Stimulated activated CD4-positive, alpha-beta T cell treated with anti-CD3 and anti-CD28 coated beads, Interleukin-1b, Interleukin-23, amount 100 ng/mL, for 48 hours (primary cell): ENCODE measurements around the gene KIAA1210.

ENCODE experiments used
- DNase-seq: peaks from one replicate; pipeline ENCODE4 v3.0.0-alpha.2; 2020

KIAA1210 gene

GRCh38 chrX:119127650-119128049 is at the start of gene KIAA1210:
TSS of gene KIAA1210 (minus strand) at chrX:119127812. CDS start at chrX:119123642, 4,170 bp downstream.
- DNase-seq = no peak

- no peak for DNase-seq
These were observed 49.7 kb upstream of the KIAA1210 start for GRCh38 chrX:119177278-119177677.

- no peak for DNase-seq
These were observed 47.3 kb upstream of the KIAA1210 start for GRCh38 chrX:119174900-119175299.

GRCh38 chrX:119168104-119168503 is 40.5 kb upstream of the KIAA1210 start:
- DNase-seq = no peak

GRCh38 chrX:119158226-119158625 is 30.6 kb upstream of the KIAA1210 start:
- DNase-seq = no peak

- DNase-seq = no peak
These were observed 28.6 kb upstream of the KIAA1210 start for GRCh38 chrX:119156241-119156640.

- DNase-seq = no peak
These were observed 27.9 kb upstream of the KIAA1210 start for GRCh38 chrX:119155416-119156035.

- DNase-seq = no peak
These were observed 23.4 kb upstream of the KIAA1210 start for GRCh38 chrX:119151051-119151380.

GRCh38 chrX:119150163-119151050 is 22.8 kb upstream of the KIAA1210 start:
- no peak for DNase-seq

GRCh38 chrX:119147486-119147885 is 19.9 kb upstream of the KIAA1210 start:
- no peak for DNase-seq

GRCh38 chrX:119145241-119145653 is 17.6 kb upstream of the KIAA1210 start:
- no peak for DNase-seq

- no peak for DNase-seq
These were observed 6.9 kb upstream of the KIAA1210 start for GRCh38 chrX:119134466-119134865.

GRCh38 chrX:119132961-119133360 is 5.3 kb upstream of the KIAA1210 start:
- DNase-seq = no peak

- no peak for DNase-seq
These were observed 4.7 kb upstream of the KIAA1210 start for GRCh38 chrX:119132316-119132715.

- no peak for DNase-seq
These were observed 3.3 kb upstream of the KIAA1210 start for GRCh38 chrX:119130911-119131310.

GRCh38 chrX:119121341-119121740 is 6.3 kb downstream of the KIAA1210 start:
- no peak for DNase-seq

- DNase-seq = peak; percentile 36
These were observed 8.7 kb downstream of the KIAA1210 start for GRCh38 chrX:119118780-119119395.

GRCh38 chrX:119107206-119107605 is 20.4 kb downstream of the KIAA1210 start:
- DNase-seq = no peak

- no peak for DNase-seq
These were observed 21.8 kb downstream of the KIAA1210 start for GRCh38 chrX:119105826-119106225.

- DNase-seq = no peak
These were observed 26.4 kb downstream of the KIAA1210 start for GRCh38 chrX:119101168-119101567.

- DNase-seq = no peak
These were observed 31.7 kb downstream of the KIAA1210 start for GRCh38 chrX:119095936-119096335.

GRCh38 chrX:119094819-119095218 is 32.8 kb downstream of the KIAA1210 start:
- DNase-seq = no peak

GRCh38 chrX:119093991-119094735 is 33.4 kb downstream of the KIAA1210 start:
- no peak for DNase-seq
